HG02759 (cell line): ENCODE results near the gene PAX8.
"Not testable (repeated sequence)": the region's sequence is repeated elsewhere in the genome, so short reads cannot be mapped to it uniquely, and the experiment has no call there.

ENCODE experiments used
- ATAC-seq: cut with Tn5 transposase; IDR thresholded peaks from one replicate; pipeline ENCODE4 v1.9.1; 2021; ENCODE audit warnings: mild to moderate bottlenecking, moderate library complexity; ENCODE audit not compliant: unreplicated experiment

Gene PAX8

DNA sequence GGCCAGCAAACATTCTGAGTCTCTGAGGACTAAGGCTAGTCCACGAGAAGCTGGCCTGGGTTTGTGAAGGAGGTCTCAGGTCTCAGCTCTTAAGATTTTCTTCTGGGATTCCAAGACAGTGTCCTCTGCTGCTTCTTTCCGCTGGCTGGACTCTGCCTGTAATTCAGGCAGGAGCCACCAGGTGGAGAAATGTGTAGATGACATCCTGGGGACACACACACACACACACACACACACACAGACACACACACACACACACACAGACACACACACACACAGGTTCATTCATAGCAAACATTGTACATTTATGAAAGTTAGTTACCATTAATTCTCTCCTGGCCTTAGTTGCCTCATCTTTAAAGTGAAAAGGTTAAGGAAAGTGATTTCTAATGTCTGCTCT lies 18.9 kb upstream of the PAX8 start:
- not testable (repeated sequence) for ATAC-seq

DNA sequence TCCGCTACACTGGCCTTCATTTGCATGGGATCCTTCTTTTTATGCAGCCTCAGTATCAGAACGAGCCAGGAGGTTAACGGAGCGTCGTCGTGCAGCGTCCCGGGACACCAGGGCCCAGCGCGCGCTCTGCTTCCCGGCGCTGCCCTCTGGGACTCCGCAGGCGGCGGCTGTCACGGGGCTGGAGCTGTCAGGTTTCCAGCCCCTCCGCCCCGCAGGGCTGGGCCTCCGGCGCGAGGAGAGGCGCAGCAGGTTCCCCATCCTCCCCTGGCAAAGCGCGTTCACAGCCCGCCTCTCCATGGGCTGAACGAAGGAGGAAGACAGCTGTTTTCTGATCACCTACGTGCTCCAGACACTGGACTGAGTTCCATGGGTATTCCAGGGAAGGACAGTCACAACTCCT lies 12.5 kb upstream of the PAX8 start:
- ATAC-seq = no peak

GRCh38 chr2:113288674-113289149 lies 10.0 kb upstream of the PAX8 start:
- ATAC-seq = not testable (repeated sequence)

- ATAC-seq = not testable (repeated sequence)
Measured at GRCh38 chr2:113288117-113288673, 9.5 kb upstream of the PAX8 start.

- no peak for ATAC-seq
Measured at GRCh38 chr2:113285816-113286215, 7.1 kb upstream of the PAX8 start.

DNA sequence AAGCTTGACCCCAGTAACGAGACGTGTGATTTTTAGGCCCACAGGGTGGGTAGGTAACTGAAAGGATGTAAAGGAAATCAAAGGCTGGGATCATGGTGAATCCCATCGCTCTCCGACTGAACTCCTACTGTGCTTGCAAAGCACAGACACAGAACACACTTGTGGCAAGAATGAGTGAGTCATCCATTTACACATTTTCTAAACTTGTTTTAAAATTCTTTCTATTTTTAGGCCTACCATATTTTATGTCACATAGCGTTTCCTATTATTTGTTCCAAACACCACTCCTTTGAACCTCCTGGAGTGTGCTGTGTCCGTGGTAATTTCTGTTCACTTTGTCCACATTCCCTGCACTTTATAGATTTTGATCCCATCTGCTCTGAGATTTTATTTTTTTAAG lies 6.3 kb upstream of the PAX8 start:
- not testable (repeated sequence) for ATAC-seq

DNA sequence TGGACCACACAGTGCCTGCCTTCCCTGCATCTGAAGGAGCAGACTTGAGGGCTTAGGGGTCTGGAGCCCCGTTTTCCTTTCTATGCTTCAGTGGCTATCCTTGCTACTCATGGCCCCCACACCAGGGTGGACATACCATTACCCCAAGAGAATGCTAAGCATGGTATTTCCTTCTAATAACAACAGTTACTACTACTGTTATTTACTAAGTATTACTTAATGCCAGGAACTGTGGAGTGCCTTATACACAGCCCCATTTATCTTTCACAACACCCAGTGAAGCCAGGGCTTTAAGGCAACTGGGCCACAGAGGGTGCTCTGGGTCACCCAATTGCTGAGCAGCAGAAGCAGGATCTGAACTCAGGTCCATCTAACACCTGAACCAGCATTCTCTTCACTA lies 5.8 kb upstream of the PAX8 start:
- ATAC-seq = no peak

DNA sequence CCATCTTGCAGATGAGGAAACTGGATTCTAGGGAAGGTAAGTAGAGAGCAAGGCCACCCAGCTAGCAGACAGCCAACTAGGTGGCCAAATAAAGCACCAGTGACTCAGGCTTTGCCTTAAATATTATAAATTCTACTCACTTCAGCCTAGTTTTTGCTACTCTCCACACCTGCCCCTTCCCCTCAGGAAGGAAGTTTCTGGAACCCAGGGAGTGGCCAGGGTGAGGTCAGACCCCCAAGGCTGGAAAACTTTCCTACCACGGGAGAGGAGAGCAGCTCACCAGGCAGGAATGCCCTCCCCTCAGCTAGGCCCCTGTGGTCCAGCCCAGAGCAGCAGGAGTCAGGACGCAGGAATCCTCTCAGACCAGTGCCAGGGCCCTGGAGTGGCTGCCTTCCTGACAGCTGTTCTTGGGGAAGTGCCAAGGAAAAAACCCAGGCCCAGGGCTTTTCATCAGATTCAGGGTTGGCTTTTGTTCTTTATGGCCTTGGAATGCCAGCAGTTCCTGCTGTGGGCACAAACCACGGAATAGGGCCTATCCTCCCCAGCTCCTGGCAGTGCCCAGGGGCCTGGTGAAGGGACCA lies 5.1 kb upstream of the PAX8 start:
- no peak for ATAC-seq

DNA sequence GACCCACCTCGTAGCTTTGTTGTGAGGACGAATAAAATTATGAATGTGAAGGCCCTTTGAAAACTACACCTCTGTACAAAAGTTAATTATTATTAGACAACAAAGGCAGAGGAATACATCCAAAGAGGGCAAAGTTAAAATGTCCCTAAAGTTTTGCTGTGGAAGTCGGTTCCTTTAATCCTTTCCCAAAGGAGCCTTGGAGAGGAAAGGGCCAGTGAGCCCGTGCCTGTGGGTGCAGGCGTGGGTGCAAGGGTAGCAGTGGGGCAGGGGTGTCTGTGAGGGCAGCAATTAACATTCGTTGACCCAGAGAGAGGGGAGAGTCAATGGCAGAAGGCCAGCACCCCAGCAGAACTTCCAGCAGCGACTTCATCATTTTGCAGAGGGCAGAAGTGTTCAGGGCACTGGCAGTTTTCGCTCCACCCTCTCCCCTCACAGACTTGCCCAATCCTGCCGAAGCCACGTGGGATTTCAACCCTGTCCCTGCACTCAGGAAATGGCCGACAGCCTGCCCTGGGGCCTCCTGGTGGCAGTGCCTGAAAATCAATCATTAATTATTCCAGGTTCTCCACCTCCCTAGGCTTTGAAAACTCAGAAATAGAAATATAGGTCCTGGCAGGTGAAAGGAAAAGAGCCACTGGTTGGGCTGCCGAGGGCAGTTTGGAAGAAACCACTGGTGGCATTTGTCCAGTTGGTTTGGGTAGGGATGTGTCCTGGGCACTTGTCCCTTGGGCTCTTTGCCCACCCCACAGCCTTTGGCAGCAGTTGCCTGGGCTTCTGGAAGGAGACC lies 4.2 kb upstream of the PAX8 start:
- ATAC-seq = no peak

- ATAC-seq = no peak
Measured at GRCh38 chr2:113281910-113282746, 3.4 kb upstream of the PAX8 start.

DNA sequence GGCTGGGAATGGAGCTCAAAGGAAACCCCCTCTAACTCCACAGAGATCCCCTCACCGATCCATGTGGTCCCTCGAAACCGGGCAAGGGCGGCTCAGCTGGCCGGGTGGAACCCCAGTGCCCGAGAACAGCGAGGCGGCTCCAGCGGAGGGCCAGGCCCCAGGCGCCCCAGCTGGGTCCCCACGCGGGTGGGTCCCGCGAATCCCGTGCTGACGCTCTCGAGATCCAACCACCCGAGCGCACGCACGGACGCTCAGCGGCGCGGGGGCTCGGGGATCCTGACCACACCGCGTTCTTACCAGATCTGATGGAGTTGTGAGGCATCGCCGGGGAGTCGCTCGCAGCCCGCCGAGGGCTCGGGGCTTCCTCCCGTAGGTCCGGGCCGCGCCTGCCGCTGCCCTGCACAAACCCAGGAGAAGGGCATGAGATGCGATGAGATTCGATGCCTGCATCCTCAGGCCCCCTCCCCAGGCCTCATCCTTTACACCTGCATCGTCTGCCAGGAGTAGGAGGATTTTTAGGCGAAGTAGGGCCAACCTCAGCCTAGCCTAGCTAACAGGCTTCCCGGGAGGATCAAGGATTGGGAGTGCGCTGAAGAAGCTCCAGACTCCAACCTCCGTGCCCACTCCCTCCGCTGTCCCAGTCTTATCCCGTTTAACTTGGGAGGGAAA lies 514 bp downstream of the PAX8 start:
- ATAC-seq = no peak

GRCh38 chr2:113277474-113278072 lies 1.1 kb downstream of the PAX8 start:
- no peak for ATAC-seq

- ATAC-seq = no peak
Measured at GRCh38 chr2:113276761-113277425, 1.8 kb downstream of the PAX8 start.

GRCh38 chr2:113276216-113276760 lies 2.4 kb downstream of the PAX8 start:
- ATAC-seq = no peak

- no peak for ATAC-seq
Measured at GRCh38 chr2:113275556-113276215, 3.0 kb downstream of the PAX8 start.

DNA sequence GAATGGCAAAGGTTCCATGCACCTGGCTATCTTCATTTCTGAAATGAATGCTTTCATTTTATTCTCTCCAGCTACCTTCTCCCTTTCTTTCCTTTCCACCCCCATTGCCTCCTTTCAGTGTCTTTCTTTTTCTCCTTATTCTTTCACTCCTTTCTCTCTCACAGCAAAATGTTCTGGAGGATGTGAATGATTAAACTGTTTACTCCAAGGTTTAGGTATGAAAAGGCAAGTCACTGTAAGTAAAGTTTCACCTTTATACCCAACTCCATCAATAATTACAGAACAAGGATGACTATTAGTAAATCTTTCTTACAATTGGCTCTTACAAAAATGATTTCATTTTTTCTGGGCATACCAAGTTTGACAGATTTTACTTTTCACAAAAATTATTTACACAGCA lies 4.3 kb downstream of the PAX8 start:
- no peak for ATAC-seq

DNA sequence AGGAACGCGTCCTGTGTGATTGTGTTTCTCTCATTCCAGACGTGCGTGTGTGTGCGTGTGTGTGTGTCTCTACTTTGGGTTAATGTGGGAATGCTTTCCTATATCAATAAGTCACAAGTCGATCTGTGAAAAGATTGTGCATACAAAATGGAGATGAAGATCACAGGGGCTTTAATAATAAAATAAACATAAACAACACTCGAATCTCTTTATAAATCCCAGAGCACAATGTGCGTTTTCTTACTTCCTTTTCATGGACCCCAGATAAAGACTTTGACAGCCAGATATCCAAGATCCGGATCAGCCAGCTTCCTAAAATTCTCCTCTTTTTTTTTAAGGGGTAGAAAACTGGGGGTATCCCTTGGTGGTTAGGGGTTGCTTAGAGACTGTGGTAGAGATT lies 4.7 kb downstream of the PAX8 start:
- ATAC-seq = no peak

DNA sequence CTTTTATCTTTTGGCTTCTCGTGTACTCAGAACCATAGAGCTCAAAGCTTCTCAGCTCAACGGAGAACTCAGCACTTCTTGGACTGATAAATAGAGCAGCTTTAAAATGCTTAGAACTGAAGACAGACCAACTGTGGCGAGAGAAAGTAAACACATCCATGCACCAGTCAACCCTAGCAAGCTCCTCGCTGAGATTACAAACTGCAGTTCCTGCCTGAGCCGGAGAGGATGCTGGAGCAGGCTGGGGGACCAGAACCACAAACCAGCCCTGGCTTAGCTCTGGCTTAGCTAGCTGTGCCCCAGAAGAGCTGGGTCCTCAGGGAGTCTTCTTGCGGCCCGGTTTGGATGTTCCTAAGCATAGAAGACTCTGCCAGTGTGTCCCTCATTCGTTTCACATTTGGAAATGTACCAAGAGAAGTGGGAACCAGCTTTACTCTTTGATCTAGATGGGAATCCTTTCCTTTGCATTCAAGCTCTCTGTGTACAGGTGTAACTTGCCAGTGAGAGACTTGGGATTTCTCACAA lies 5.6 kb downstream of the PAX8 start:
- ATAC-seq = no peak

DNA sequence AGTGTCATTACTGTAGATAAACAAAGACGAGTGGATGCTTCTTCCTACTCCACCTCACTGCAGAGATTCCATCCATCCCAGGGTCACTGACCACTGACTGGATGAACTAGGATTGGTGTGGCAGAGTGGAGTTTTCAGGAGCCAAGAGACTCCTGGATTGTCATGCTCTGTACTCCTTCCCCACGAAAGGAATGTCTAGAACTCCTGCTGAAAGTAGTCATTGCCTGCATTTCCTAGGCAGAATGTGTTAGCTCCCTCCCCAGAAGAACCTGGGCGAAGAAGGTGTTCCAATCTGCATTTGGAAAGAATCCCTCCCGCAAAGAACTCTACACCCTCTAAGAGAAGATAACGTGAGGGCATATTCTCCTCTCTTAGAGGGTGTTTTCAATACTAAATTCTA lies 6.2 kb downstream of the PAX8 start:
- no peak for ATAC-seq
